ENCODE results near the gene DLEC1.
"Not testable (repeated sequence)": the region's sequence is repeated elsewhere in the genome, so short reads cannot be mapped to it uniquely, and the experiment has no call there.

The DLEC1 gene

DNA sequence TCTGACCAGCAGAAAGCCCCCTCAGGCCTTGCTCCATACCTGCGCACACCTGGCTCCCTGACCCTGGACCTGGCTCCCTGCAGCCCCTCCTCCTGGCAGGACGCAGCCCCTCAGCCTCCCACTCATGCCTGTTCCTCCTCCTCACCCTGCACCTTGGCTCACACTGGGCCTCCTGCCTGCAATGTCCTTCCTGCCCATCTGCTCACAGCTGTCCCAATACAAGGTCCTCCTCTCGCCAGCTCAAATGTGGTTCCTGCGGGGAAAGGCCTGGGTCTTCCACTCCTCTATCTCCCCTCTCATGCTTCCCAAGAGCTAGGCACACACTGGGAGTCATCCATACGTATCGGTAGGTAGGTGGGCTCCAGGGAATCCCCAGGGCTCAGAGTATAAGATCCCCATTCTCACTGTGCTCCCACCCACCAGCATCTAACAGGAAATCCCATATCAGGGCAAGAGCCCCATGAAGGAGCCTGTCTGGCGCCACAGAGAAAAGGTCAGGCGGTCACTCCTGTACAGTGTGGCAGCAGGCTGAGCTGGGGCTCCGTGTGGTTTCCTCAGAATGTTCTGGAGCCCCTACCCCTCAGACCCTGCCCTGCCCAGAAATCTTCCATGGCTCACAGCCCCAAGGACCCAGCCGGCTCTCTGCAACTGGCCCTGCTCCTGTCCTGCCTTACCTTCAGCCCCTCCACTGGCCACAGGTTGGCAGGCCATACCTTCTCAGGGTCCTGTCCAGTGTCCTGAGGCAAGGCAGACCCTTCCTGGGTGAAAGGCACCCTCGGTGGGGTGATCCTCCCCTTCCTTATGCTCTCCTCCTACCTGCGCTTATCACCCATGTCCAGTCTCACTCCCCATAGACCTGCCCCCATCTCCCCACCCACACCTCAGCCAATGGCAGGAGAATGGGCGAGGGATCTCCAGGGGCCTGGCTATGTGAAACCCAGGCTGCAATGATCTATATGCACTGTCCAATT, 20.4 kb upstream of the DLEC1 start:
- DNase-seq: no peak

DNA sequence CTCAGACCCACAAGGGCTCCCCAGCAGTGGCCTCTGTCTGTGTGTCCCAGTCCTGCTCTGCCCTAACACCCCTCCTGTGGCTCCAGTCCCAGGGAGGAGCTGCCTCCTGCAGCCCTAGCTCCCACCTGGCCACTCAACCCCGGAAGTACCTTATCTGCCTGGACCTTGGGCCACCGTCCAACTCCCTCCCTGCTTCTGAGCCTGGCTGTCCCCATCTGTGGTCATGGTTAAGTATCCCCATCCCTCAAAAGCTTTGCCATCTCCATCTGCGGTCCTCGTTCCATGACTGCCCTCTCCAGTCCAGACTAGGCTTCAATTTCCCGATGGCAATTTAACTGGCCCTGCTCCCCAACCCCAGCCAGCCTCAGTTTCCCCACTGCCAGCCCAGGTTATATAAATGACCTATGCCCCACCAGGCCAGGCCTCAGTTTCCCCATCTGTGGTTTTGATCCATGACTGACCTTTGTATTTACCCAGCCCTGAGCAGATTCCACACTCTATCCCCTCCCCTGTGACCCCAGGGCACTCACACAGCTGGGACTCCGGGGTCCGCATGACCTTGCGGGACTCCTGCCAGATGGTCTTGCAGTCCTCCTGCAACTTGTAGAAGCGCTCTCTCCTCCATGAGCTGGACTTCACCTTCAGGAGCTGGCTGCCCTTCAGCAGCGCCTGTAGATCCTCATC, 19.2 kb upstream of the DLEC1 start:
- DNase-seq: no peak

DNA sequence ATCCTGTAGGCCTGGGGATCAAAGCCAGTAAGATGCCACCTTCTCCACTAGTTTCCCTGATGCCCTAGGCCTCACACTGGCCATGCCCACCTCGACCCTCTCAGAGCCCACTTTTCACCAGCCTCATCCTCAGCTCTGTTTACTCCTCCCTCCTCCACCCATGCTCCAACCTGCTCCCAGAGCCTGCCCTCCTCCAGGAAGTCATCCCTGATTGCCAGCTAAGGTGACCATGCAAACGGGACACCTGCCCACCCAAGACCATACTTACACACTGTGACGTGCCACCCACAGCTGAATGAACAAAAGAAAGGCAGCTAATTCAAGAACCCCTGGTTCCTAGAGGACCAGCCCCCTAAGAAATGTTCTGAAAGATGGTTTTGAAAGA, 18.7 kb upstream of the DLEC1 start:
- DNase-seq: no peak

DNA sequence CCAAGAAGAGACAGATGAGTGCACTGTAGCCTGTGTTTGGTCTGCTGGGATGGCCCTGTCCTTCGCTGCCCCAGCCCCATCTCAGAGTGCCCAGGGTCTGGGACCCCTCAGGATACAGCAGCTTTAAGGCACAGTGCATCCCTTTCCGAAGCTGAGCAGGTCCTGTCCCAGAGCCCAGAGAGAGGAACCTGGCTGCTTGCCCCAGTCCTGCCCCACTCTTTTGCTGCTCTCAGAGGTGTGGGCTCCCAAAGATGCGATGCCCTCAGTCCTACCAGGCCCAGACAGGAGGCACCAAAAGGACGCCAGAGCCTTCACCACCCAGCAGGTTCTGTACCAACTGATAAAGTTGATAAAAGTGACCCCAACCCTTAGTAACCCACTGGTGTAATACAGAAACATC, 17.8 kb upstream of the DLEC1 start:
- DNase-seq: no peak

DNA sequence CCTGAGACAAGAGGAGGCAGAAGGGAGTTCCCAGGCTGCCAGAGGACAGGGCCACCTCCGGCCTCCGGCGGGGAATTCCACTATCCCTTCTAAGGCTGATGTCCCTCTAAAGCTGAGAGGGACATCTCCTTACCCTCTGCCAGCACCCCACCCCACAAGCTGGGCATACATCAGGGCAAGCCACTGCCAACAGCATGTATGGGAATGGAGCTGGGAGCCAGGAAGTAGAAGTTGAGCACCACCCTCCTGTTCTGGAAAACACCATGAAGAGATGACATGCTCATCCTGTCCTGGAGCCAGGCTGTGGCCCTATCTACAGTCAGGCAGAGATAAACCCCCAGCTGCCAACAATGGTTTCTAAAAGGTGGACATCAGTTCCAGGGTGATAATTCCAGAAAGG, 16.7 kb upstream of the DLEC1 start:
- no peak for DNase-seq

DNA sequence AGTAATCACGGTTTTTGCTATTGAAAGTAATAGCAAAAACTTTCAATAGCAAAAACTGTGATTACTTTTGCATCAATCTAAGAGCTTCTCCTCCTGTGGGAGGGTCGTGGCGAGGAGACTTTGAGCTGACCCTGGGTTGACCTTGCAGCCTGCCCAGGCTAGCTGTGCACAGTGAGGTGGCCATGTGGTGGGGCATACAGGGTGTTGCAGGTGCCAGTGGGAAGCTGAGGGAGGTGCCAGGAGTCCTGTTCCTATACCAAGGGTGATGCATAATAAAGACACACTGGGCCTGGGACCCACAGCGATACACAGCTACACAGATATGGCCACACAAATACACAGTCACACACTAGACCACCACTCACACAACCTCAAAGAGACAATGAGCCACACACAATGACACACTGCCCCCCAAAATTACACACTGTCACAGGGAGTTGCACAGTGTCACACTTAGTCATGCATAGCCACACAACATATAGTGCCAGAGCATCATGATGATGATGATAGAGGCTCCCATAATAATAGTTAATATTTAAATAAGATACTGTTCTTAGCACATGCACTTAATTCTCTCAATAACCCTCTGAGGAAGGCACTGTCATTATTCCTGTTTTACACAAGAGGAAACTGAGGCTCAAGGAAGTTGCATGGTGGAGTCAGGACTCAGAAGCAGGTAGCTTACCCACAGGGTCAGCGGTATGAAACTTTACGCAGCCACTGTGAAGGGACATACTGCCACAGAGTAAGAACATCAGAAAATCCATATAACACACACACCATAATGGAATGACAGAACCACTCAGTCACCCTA, 15.9 kb upstream of the DLEC1 start:
- DNase-seq: no peak

DNA sequence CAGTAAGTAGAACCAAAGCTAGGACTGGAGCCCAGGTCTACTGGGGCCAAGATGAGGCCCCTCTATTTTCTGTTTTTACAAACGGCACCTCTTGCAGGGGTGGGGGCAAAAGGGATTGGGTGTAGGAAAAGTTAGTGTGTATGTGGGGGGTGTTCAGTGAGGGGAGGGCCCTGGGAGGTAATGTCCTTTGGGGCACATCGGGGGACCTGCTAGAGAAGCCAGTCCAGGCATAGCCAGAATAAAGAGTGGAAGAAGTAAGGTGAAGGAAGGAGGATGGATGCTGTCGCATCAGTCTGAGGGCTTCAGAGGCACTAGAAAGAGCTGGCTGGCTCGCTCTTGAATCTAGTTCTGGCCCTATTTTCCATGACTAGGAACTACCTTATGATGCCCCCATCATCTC, 12.2 kb upstream of the DLEC1 start:
- no peak for DNase-seq

DNA sequence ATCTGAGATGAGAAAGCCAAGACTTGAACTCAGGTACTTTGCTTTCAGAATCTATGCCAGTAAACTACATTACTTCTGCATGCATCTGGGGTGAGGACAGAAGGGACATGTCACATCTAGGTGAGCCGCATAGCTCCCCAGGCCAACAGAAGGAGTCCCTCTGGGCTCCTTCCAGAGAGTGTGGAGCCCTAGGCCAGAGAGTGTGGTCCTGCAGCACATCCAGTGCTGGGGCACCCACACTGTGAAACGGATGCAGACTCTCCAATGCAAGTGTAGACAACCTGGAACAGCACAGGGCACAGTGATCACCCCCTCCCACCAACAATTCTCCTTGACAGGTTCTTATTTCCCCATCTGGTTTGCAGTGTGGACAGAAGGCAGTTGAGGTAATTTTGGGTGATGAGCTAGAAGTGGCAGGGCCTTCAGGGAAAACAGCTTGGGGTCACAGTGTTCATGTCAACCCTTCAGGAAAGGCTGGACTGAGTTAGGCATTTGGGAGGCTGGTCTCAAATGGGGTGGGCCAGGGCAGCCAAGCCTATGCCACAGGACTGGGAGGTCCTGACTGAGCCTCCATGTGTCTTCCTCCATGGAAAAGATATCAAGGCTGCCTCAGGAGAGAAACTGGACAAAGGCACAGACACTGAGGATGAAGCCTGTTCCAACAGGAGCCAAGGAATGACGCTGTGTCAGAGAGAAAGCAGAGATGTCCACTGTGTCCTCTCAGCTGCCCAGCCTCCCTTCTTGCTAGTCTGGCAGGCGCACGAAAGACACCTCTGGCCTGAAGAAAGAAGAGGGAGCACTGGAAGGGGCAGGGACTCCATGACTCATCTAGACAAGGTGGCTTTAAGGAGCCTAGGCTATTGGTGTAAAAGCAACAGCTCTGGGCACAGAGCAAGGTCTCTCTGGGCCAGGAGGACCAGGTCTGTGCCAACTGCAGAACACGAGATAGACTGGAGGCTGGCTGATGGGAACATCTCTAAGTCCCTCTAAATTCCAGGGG, 11.2 kb upstream of the DLEC1 start:
- DNase-seq: no peak

DNA sequence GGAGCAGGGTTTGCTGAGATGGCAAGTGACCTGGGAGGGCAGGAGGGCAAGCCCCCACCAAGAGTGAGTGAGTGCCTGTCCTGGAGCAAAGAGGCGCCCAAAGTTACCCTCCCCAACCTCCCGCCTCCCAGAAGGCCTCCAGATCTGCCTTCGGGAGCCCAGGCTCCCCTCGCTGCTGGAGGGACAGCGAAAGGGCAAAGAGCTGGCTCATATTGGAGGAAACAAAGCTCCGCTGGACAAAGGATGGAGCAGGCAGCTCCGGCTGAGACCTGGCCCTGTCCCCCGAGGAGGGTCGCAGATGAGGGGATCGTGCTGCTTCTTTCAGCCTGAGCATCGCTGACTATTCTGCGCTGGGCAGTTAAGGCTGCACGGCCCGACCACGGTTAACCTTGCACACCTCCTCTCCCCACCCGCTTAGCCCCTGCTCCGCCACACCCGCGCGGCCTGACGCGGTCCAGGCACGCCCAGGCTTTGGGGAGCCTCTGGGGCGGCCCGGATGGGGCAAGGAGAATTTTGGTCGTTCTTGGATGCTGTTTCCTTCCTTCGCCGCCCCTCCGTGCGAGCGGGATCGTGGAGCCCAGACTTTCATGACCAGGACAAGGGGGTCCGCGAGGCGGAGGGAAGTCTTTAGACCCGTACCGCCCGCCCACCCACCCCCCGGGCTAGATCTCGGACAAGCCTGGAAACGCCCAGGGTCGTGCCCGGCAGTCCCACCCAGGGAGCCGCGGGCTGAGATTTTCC, 10.2 kb upstream of the DLEC1 start:
- DNase-seq: no peak

DNA sequence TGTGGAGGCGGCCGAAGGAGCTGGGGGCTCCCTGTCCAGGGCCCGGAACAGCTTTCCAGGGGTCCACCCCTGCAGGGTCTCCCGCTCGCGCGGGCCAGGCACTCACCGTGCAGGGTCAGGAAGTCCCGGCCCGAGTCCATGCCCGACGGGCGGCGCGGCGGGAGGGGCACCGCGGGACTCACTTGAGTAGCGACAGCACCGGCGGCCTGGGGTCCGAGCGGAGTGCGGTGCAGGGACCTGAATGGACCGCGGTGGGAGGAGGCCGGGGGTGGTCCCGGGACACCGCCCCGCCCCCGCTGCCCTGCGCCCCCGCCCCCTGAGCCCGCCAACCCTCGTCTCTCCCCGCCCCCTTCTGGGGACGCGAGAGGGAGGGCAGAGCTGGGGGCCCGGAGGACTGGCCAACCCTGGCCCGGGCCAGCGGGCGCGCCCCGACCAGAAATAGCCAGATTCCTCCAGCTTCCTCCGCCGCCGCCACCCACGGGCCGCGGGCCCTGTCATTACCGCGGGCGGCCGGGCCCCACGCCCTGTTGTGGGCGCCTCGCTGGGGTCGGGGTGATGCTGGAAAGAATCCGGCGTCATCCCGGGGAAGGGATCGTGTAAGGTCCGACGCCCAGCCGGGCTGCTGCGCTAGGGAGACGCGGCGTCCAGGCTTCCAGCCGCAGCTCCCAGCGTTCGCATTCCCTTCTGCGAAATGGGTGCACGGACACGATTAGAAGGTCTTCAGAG, 9.4 kb upstream of the DLEC1 start, which contains the start of gene PLCD1:
Gene PLCD1, minus strand, starts transcription at position 243 of the 726 bp plus-strand sequence. Its CDS starts 103 bp downstream, at position 140.
- no peak for DNase-seq

DNA sequence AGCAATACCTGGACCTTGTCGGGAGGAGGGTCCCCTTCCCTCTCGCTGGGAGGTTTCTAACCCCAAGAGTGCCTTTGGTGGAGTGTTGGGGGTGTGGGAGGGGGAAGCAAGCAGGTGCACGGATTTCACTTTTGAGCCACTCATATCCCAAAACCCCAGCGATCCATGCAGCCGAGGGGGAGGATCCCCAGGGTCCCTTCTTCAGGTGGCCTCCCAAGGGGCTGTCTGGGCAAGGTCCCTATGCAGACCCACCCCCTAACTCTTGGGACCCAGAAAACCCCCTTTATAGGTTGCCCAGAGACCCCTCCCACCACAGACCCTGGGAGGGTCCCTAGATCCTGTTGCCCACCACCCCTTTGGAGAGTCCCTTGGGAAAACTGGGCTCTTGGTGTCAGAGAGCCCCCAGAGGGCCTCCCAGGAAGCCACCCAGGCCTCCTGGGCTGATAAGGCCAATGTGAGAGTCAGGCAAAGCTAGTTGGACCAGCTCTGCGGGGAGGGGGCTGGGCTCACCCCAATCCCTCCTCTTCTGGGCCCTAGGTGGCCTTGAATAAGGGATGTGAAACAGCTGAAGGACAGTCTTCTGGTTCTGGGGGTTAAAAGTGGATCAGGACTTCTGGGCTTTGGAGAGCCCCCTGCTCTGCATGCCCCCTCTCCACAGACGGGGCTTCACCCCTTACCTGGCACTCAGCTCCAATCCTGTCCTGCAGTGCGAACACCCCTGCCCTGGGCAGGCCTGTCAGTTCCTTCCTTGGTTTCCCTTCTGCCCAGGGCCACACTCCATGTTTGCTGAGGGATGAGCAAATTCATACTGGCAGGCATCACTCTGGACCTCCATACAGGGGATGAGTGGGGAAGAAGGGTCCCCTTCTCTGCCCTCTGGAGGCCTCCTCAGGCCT, 8.6 kb upstream of the DLEC1 start:
- DNase-seq: no peak

DNA sequence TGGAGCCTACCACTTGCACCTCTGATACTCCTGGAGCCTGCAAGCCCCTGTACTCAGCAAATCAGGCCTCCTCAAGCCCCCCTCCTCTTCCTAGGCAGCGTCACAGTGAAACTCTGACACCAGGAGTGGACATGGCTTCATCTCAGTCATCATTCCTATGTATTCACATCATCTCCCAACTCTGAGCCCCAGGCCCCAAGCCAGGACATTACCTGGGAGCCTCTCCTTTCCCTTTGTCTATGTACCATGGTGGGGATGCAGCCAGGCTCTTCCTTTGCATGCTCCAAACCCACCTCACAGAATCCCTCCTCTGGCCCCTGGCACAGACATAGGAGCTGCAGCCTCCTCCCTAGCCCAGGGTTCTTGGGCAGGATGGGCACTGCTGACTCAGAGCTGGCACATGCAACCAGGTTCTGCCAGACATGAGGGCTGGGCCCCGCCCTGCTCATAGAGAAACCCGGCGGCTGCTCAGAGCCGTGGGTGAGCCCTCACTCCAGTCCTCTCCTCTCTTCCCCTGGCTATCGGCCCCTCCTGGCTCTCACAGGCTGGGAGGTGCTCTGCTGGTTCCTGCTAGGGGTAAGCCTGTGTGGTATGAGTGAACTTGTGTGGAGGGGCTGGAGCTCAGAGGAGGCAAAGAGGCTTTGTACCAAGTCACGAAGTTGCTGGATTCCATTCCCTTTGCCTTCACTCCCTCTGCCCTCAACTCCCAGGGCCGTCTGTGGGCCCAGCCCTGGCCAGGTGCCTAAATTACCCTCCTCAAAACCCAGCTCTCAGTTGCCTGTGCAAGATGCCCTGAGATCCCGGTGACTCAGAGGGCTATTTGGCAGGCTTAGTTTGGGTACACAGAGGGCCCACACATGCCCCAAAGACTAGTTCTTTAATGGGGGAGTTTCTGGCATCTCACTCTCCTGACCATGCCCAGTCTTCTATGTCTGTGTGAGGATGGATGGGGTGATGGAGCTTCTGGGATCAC, 7.7 kb upstream of the DLEC1 start:
- no peak for DNase-seq

DNA sequence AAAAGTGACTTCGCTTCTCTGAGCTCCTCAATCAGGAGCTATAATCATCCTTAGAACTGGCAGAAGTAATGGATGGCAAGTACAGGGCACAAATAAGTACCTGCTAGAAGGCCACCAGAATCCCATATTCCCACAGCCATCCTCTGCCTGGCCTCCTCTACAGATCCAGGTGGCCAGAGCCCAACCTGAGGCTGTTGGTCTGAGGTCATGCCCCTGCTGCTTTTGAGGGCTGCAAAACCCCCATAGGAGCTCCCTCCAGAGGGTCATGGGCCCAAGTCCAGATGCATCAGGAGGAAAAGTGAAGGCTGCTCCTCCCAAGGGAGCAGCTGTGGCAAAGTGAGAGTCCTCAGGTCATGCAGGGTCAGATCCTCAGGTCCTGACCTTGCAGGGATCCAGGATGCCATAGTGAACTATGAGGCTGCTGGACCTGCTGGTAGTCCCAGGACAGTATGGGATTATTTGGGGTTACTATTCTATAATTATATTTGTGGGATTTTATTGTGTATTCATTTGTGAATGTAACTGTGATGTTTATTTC, 6.6 kb upstream of the DLEC1 start:
- no peak for DNase-seq

DNA sequence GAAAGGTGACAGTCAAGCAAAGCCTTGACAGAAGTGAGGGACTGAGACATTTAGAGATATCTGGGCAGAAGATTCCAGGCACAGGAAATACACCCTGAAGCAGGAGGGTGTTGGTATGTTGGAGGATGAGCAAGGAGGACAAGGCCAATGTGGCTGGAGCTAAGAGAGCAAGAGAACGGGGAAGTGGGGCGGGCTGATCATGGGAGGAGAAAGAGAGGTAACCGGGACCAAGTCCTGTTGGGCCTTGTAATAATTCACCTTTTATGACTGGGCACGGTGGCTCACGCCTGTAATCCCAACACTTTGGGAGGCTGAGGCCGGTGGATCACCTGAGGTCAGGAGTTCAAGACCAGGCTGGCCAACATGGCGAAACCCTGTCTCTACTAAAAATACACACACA, 5.4 kb upstream of the DLEC1 start:
- DNase-seq: not testable (repeated sequence)

DNA sequence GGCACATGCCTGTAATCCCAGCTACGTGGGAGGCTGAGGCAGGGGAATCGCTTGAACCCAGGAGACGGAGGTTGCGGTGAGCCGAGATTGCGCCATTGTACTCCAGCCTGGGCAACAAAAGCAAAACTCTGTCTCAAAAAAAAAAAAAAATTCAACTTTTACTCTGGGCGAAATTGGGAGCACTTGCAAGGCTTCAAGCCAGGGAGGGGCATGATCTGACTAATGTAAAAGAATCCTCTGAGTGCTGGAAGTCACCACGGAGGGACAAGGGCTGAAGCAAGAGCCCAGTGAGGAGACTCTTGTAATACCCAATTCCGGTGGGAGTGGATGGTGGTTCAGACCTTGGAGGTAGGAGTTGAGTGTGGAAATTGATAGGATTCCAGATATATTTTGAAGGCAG, 4.7 kb upstream of the DLEC1 start:
- not testable (repeated sequence) for DNase-seq

DNA sequence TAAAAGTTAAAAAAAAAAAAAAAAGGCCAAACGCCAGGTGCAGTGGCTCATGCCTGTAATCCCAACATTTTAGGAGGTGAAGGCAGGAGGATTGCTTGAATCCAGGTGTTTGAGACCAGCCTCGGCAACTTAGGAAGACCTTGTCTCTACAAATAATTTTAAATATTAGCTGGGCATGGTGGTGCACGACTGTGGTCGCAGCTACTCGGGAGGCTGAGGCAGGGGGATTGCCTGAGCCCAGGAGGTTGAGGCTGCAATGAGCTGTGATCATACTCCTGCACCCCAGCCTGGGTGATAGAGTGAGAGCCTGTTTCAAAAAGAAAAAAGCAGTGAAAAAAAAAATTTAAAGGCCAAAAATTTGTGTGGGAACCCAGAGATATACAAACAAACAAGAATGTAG, 2.7 kb upstream of the DLEC1 start:
- no peak for DNase-seq

DNA sequence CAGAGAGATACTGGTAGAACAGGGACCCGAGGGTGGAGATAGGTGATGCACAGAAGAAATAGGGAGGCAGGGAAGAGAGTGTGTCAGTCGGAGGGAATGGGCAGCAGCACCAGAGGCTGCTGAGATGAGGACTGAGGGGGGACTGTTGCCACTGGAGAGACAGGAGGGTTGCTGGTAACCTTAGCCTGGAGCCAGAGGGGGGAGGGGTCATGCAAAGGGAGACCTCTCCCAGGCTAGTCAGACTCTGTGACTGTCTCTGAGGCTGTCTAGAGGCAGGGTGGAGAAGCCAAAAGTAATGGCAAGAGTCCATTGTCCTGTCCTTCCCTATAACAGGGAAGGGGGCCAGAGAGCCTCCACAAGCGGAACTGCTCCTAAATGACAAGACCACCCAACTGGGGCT, 2.1 kb upstream of the DLEC1 start:
- no peak for DNase-seq

DNA sequence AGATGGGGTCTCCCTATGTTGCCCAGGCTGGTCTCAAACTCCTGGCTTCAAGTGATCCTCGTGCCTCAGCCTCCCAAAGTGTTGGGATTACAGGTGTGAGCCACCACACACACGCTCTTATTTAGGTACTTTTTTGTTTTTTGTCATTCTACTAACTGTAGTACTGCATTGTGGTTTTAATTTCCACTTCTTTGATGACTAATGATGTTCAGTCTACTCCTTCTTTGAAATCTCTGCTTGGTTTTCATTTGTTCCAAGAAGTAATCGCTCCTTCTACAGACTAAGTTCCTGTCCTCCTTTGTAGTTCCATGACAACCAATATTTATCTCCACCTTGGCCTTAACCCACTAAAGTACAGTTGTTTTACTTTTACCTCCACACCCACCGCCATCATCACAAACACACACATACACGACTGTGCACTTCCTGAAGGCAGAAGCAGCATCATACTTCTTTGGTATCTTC, 529 bp upstream of the DLEC1 start:
- no peak for DNase-seq

Measured in NCI-H1436 treated with DMSO at 0.1 percent for 48 hours (cell line).